ENCODE measurements around the gene OR11G2.
"Not testable (repeated sequence)": the region's sequence is repeated elsewhere in the genome, so short reads cannot be mapped to it uniquely, and the experiment has no call there.

Gene OR11G2, protein sequence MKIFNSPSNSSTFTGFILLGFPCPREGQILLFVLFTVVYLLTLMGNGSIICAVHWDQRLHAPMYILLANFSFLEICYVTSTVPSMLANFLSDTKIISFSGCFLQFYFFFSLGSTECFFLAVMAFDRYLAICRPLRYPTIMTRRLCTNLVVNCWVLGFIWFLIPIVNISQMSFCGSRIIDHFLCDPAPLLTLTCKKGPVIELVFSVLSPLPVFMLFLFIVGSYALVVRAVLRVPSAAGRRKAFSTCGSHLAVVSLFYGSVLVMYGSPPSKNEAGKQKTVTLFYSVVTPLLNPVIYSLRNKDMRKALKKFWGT

GRCh38 chr14:20190596-20190995 is at the start of gene OR11G2:
OR11G2 (plus strand) TSS chr14:20190896; CDS start chr14:20197438, 6,542 bp downstream.
- DNase-seq, result no peak

- no peak for DNase-seq
Measured at GRCh38 chr14:20143911-20144310, 46.8 kb upstream of the OR11G2 start.

- no peak for DNase-seq
Measured at GRCh38 chr14:20144820-20145219, 45.9 kb upstream of the OR11G2 start.

DNA sequence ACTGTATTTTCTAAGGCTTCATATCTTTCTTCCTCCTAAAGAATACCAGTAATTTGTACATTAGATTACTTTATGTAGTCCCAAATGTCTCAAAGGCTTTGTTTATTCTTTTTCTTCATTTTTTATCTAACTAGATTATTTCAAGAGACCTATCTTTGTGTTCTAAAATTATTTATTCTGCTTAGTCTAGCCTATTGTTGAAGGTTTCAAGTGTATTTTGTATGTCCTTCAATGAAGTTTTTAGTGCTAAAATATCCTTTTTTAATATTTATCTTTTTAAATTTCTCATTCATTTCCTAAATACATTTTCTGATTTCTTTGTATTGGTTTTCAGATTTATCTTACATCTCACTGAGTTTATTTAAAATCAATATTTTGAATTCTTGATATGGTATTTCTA is 26.2 kb upstream of the OR11G2 start:
- no peak for DNase-seq

DNA sequence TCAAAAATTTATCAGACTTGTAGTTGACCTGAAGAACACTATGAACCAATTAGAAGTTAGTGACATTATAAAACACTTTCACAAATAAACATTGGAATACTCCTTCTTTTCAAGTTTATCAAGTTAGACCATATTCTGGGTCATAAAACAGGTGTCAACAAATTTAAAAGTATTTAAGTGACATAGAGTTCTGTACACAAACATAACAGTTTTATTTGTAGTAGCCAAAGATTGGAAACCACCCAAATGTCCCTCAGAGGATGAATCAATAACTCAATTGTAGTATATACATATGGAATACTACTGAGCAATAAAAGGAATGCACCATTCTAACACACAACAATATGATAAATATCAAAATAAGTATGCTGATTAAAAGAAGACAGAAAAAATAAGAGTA is 23.6 kb upstream of the OR11G2 start:
- DNase-seq, result no peak

- DNase-seq, result not testable (repeated sequence)
Measured at GRCh38 chr14:20169852-20170251, 20.8 kb upstream of the OR11G2 start.

DNA sequence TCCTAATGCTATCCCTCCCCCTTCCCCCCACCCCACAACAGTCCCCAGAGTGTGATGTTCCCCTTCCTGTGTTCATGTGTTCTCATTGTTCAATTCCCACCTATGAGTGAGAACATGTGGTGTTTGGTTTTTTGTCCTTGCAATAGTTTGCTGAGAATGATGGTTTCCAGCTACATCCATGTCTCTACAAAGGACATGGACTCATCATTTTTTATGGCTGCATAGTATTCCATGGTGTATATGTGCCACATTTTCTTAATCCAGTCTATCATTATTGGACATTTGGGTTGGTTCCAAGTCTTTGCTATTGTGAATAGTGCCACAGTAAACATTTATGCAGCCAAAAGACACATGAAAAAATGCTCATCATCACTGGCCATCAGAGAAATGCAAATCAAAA is 16.5 kb upstream of the OR11G2 start:
- DNase-seq, result not testable (repeated sequence)

GRCh38 chr14:20176330-20176729 is 14.4 kb upstream of the OR11G2 start:
- no peak for DNase-seq

DNA sequence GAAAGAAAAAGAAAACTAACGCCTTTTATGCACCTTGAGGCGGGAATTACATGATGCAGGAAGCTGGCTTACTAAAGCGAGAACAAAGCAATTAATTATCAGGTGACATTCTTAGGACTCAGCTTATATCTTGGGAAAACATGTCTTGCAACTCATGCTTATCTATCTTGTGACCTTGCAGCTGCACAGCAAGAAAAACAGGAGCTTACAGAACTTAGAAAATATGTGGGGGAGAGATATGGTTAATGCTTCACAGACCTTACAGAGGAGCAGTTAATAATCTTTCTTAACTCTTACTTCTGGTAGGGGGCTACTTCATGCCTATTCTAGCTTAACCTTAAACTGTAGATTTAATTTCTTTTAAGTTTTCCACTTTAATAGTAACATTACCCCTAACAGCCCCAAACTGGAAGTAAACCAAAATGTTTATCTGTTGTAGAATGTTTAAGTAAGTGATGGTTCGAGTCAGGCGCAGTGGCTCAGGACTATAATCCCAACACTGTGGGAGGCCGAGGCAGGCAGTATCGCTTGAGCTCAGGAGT is 13.2 kb upstream of the OR11G2 start:
- DNase-seq, result no peak

GRCh38 chr14:20179218-20179617 is 11.5 kb upstream of the OR11G2 start:
- DNase-seq, result no peak

- no peak for DNase-seq
Measured at GRCh38 chr14:20179880-20180279, 10.8 kb upstream of the OR11G2 start.

- no peak for DNase-seq
Measured at GRCh38 chr14:20180486-20180885, 10.2 kb upstream of the OR11G2 start.

- DNase-seq, result no peak
Measured at GRCh38 chr14:20184181-20184580, 6.5 kb upstream of the OR11G2 start.

DNA sequence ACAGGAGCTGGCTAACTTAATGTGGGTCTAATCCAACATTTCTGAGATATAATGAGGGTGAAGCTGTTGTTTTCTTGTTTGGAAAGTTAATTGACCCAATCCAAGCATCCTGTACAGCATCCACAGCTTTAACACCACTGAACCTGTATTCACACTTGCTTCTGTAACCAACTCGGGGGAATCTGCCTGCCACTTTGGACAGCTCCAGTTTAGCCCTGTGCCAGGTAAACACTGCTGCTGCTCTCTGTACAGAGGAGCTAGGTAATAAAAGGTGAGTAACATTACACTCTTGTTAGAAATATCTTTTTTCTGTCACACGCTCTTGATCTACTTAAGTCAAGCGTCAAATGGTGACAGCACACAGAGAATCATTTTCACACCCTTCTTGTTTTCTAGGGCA is 700 bp downstream of the OR11G2 start:
- no peak for DNase-seq

DNA sequence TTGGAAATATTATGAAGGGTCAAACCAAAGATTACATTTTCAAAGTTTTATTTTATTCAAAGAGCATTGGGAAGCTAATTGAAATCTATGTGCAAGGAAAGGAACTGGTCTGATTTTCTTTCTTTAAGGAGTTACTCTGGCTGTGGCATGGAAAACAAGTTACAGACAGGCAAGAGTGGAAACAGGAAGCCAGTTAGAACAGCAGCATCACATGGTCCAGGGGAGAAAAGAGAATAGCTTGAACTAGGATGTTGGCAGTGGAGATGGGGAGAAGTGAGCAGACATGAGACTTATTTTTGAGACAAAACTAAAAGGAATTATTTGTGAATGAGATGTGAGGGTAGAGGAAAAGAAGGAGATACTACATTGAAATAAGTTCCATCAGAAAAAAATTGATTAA is 3.4 kb downstream of the OR11G2 start:
- DNase-seq, result no peak

DNA sequence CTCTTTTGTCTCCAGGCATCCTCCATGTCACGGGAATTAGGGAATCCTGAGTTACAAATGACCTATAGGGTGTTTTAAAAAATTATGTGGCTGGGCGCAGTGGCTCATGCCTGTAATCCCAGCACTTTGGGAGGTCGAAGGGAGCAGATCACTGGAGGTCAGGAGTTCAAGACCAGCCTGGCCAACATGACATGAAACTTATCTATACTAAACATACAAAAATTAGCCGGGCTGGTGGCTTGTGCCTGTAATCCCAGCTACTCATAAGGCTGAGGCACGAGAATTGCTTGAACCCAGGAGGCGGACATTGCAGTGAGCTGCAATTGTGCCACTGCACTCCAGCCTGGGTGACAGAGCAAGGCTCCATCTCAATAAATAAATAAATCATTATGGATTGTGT is 4.5 kb downstream of the OR11G2 start:
- not testable (repeated sequence) for DNase-seq

GRCh38 chr14:20195911-20196310 is 5.2 kb downstream of the OR11G2 start:
- DNase-seq, result no peak

GRCh38 chr14:20197459-20197858 is 6.8 kb downstream of the OR11G2 start:
- DNase-seq, result no peak

DNA sequence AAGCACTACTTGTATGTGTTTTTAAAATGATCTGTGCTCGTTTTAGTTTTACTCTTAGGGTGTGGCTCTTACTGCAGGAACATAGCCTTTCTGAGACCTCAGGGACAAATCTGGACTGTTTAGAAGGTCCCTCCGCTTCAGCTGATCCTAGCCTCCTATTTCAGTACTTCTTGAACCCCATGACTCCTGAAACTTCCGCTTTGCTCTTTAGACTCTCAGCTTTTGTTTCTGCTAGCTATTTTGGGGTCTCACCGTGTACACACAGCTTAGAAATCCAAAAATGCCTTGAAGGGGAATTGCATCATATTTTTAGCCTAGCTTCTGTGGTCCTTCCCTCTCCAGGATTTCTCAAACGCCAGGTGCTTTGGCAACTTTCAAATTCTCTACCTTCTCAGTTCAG is 8.3 kb downstream of the OR11G2 start:
- DNase-seq, result no peak

DNA sequence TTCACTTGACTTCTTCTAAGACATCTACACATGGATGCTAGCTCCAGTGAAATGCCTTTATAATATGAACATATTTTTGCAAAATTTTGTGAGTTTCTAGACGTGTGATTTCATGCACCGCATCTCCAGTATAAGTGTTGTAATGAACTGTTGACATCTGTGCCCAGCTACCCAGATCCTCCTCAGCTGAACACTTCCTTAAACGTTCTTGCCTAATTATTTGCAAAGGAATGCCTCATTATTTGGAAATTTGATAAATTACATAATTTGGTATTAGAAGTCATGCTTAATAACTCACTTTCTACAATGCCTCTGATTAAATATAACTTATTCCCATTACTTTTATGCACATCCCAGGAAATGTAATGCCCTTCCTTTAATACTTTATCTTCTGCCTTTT is 14.0 kb downstream of the OR11G2 start:
- no peak for DNase-seq

DNA sequence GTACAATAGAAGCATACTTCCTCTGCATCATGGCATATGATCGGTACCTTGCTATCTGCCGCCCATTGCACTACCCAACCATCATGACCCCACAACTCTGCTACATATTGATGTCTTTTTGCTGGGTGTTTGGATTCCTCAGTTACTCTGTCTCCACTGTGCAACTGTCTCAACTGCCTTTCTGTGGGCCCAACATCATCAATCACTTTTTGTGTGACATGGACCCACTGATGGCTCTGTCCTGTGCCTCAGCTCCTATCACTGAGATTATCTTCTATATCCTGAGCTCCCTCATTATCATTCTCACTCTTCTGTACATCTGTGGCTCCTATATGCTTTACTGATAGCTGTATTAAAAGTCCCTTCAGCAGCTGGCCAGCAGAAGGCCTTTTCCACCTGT is 18.9 kb downstream of the OR11G2 start:
- no peak for DNase-seq

GRCh38 chr14:20212406-20212805 is 21.7 kb downstream of the OR11G2 start:
- DNase-seq, result not testable (repeated sequence)

- DNase-seq, result no peak
Measured at GRCh38 chr14:20215196-20215595, 24.5 kb downstream of the OR11G2 start.

DNA sequence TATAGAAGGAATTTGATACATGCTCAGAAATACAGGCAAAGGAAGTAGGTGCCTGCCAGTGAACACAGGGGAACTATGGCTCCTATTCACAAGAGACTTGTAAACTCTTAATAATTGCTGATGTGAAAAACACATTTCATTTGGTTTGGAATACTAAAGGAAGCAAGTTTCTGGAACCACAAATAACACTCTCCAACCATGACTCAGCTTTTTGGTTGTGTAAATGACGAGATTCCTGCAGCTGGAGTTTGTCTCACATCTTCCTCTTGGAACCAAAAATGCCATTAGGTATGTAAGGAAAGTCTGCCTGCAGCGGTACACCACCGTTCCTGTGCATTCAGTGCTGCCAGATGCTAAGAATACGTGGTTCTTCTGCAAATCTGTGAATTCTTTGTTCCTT is 28.3 kb downstream of the OR11G2 start:
- DNase-seq, result no peak

DNA sequence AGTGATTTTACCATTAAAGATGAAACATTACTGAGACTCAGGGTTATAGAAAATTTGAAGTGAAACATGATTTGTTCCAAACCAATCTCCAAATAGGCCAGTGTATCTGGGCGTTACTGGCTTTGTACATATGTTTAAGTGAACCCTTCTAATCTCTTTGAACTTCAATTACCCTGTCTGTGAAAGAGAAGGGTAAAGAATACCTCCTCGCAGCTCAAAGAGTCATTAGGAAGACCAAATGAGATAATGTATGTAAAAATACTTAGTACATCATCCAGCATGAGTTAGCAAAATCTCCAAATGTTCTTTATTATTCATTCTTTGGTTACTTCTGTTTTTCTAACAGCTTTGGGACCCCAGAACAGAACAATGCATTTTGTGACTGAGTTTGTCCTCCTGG is 32.7 kb downstream of the OR11G2 start, which contains the start of gene OR11H6:
OR11H6 (plus strand) TSS at position 301 of the 400 bp plus-strand sequence; CDS start at position 301, 0 bp downstream.
- no peak for DNase-seq

Data from stimulated activated CD4-positive, alpha-beta T cell treated with anti-CD3 and anti-CD28 coated beads, Interleukin-1b, Interleukin-23, amount 100 ng/mL, for 48 hours (primary cell).